Activated CD4-positive, alpha-beta memory T cell treated with anti-CD3 and anti-CD28 coated beads, Interleukin-2, amount 10 ng/mL, durations not matched to agents 7 days and 5 days (primary cell): ENCODE data around the gene TRIM37. TPM values are rescaled to one million over a fixed set of nuclear protein-coding genes. Genes with fewer than 3 reads are reported as not detected.

Experiments
- CTCF ChIA-PET: fragments of 350-600 bp; sonication (Branson Sonifier 250); formaldehyde crosslinking; loops from one replicate; lab custom pipeline; 2021; ENCODE audit warnings: antibody characterized with exemption, inconsistent platforms; lab: Charles Lee
- POLR2A ChIA-PET: fragments of 350-600 bp; sonication (Branson Sonifier 250); formaldehyde crosslinking; loops from one replicate; lab custom pipeline; 2021; ENCODE audit warnings: antibody characterized with exemption; lab: Charles Lee
- DNase-seq: peaks from one replicate; pipeline ENCODE4 v3.0.0-alpha.2; 2020
- H3K27ac Mint-ChIP-seq: one replicate; pipeline ENCODE4 v1.8.0; 2021; ENCODE audit warnings: mild to moderate bottlenecking, mixed read lengths
- H3K27me3 Mint-ChIP-seq: one replicate; pipeline ENCODE4 v1.8.0; 2021; ENCODE audit warnings: mixed read lengths
- H3K36me3 Mint-ChIP-seq: one replicate; pipeline ENCODE4 v1.8.0; 2021; ENCODE audit warnings: low read depth, mixed read lengths
- H3K4me1 Mint-ChIP-seq: one replicate; pipeline ENCODE4 v1.8.0; 2021; ENCODE audit warnings: mixed read lengths
- H3K4me3 Mint-ChIP-seq: one replicate; pipeline ENCODE4 v1.8.0; 2021; ENCODE audit warnings: mild to moderate bottlenecking, mixed read lengths
- H3K9me3 Mint-ChIP-seq: one replicate; pipeline ENCODE4 v1.8.0; 2021; ENCODE audit warnings: mixed read lengths
- total RNA-seq, 2 experiments: library from RNA; stranded (reverse); gene quantifications; one replicate each; pipeline ENCODE4 v1.2.3, GENCODE V29; 2021

Gene TRIM37
- total RNA-seq, 2 experiments from 2014 or later: 23.7 to 24.5 TPM

GRCh38 chr17:59024916-59025315, 81.8 kb downstream of the TRIM37 start:
- CTCF ChIA-PET: no interaction called here
- H3K4me3 Mint-ChIP-seq: no peak overlapping the region
- H3K27ac Mint-ChIP-seq: no peak overlapping the region
- POLR2A ChIA-PET: no interaction called here
- H3K36me3 Mint-ChIP-seq: peaks cover 31% of the 10 kb centered on the region
- no peak for DNase-seq
- no peaks in the 10 kb centered on the region for H3K27me3 Mint-ChIP-seq
- H3K9me3 Mint-ChIP-seq: no peaks in the 10 kb centered on the region
- H3K4me1 Mint-ChIP-seq: no peaks in the 10 kb centered on the region

DNA sequence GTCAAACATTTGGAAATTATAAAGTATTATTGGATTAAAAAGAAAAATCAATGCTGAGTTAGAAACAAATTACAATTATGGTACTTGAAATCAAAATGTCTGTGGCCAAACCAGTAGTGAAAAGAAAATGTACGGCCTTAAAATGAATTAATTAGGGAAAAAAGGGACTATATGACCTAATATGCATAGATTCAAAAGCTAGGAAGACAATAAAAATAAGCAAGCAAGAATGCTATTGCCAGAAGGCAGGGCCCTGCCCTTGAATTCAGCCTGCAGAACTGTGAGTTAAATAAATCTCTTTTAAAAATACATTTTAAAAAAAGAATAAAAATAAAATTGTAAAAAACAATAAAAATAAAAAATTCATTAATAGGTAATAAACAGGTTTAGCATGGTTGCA, 88.7 kb downstream of the TRIM37 start:
- no peak overlapping the region for H3K4me3 Mint-ChIP-seq
- no peaks in the 10 kb centered on the region for H3K27me3 Mint-ChIP-seq
- no peaks in the 10 kb centered on the region for H3K4me1 Mint-ChIP-seq
- no peak for DNase-seq
- H3K27ac Mint-ChIP-seq: no peak overlapping the region
- no peaks in the 10 kb centered on the region for H3K9me3 Mint-ChIP-seq
- ChIA-PET POLR2A (no interaction called here), CTCF (interaction anchor here (0.7 to 1.6 kb wide), 3 partner anchors 13 to 77 kb away, joined by 3 read pairs; no protein-coding TSS in a partner anchor)
- H3K36me3 Mint-ChIP-seq: peaks cover 30% of the 10 kb centered on the region

GRCh38 chr17:59011975-59012374, 94.7 kb downstream of the TRIM37 start:
- CTCF ChIA-PET: interaction anchor here (1.2 to 1.6 kb wide), 2 partner anchors 301 to 424 kb away, joined by 3 read pairs; no protein-coding TSS in a partner anchor
- no peak overlapping the region for H3K27ac Mint-ChIP-seq
- H3K9me3 Mint-ChIP-seq: no peaks in the 10 kb centered on the region
- H3K4me1 Mint-ChIP-seq: no peaks in the 10 kb centered on the region
- H3K36me3 Mint-ChIP-seq: peaks cover 20% of the 10 kb centered on the region
- DNase-seq: no peak
- H3K27me3 Mint-ChIP-seq: no peaks in the 10 kb centered on the region
- H3K4me3 Mint-ChIP-seq: no peak overlapping the region
- POLR2A ChIA-PET: no interaction called here

- H3K36me3 Mint-ChIP-seq: peaks cover 23% of the 10 kb centered on the region
- CTCF ChIA-PET: interaction anchor here (1.2 kb wide), 1 partner anchor 29 kb away, joined by 4 read pairs; no protein-coding TSS in a partner anchor
Observed at GRCh38 chr17:59010026-59010425, 96.7 kb downstream of the TRIM37 start.

GRCh38 chr17:59008737-59009136, 97.9 kb downstream of the TRIM37 start:
- ChIA-PET CTCF (interaction anchor here (0.9 to 1.7 kb wide), 2 partner anchors 22 to 420 kb away, joined by 3 to 9 read pairs; no protein-coding TSS in a partner anchor), POLR2A (interaction anchor here (0.6 to 8.4 kb wide), 3 partner anchors 33 to 779 kb away, joined by 3 to 60 read pairs (median 3); no protein-coding TSS in a partner anchor)
- Mint-ChIP-seq H3K27ac (no peak overlapping the region), H3K4me1 (peaks cover 8% of the 10 kb centered on the region), H3K27me3 (no peaks in the 10 kb centered on the region), H3K36me3 (peaks cover 18% of the 10 kb centered on the region), H3K9me3 (no peaks in the 10 kb centered on the region), H3K4me3 (no peak overlapping the region)
- DNase-seq: no peak

More at GRCh38 chr17:59010026-59010425, 96.7 kb downstream of the TRIM37 start:
- POLR2A ChIA-PET: interaction anchor here (0.9 to 8.4 kb wide), 2 partner anchors 8 to 379 kb away, joined by 3 to 60 read pairs; no protein-coding TSS in a partner anchor
- H3K4me1 Mint-ChIP-seq: no peaks in the 10 kb centered on the region
- no peaks in the 10 kb centered on the region for H3K27me3 Mint-ChIP-seq
- H3K27ac Mint-ChIP-seq: no peak overlapping the region
- H3K9me3 Mint-ChIP-seq: no peaks in the 10 kb centered on the region
- no peak overlapping the region for H3K4me3 Mint-ChIP-seq
- DNase-seq: no peak

- no peaks in the 10 kb centered on the region for H3K27me3 Mint-ChIP-seq
- no peak for DNase-seq
- ChIA-PET CTCF (interaction anchor here (0.5 to 1.7 kb wide), 3 partner anchors 11 to 420 kb away, joined by 3 to 9 read pairs (median 3); no protein-coding TSS in a partner anchor), POLR2A (interaction anchor here (1.0 to 8.4 kb wide), 2 partner anchors 33 to 377 kb away, joined by 3 to 60 read pairs; no protein-coding TSS in a partner anchor)
- peaks cover 15% of the 10 kb centered on the region for H3K36me3 Mint-ChIP-seq
- H3K4me3 Mint-ChIP-seq: no peak overlapping the region
- H3K9me3 Mint-ChIP-seq: no peaks in the 10 kb centered on the region
- no peak overlapping the region for H3K27ac Mint-ChIP-seq
- H3K4me1 Mint-ChIP-seq: peaks cover 12% of the 10 kb centered on the region
Observed at GRCh38 chr17:59007995-59008394, 98.7 kb downstream of the TRIM37 start.

DNA sequence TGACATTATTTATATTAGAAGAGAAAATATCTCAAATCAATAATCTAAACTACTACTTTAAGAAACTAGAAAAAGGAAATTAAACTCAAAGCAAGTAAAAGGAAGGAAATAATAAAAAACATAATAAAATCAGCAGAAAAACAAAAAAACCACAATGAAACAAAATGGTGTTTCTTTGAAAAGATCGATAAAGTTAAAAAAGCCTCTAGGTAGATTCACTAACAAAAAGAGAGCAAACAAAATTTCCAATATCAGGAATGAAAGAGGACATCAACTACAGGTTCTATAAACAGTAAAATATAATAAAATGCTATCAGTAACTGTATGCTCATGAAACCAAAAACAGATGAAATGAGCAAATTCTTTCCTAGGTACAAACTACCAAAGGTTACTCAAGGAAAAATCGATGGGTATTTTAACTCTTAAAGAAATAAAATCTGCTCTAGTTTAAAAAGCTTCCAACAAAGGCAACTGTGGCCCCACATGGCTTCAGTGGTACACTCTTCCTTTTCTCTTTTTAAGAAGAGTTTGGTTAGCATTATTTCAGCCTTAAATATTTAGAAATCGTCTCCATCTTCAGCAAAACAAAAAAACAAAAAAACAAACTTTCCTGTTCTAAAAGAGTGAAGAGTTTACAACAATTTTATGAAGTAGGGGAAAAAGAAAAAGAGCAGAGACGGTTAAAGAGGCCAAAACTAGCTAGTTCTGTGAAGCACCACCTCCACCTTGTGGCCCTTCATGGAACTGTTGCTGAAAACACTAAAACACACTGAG, 102.2 kb downstream of the TRIM37 start:
- Mint-ChIP-seq H3K4me1 (peaks cover 33% of the 10 kb centered on the region), H3K36me3 (peaks cover 16% of the 10 kb centered on the region), H3K27me3 (no peaks in the 10 kb centered on the region), H3K4me3 (no peak overlapping the region), H3K9me3 (no peaks in the 10 kb centered on the region), H3K27ac (peak overlapping the region; percentile 0)
- ChIA-PET POLR2A (interaction anchor here (1.1 to 8.4 kb wide), 3 partner anchors 294 to 486 kb away, joined by 3 to 60 read pairs (median 7); no protein-coding TSS in a partner anchor), CTCF (interaction anchor here (0.6 to 5.2 kb wide), 18 partner anchors 10 to 687 kb away, joined by 3 to 28 read pairs (median 4); partner anchors contain the start of gene MTMR4)
- peak; percentile 76 for DNase-seq

- Mint-ChIP-seq H3K36me3 (peaks cover 19% of the 10 kb centered on the region), H3K27me3 (no peaks in the 10 kb centered on the region), H3K9me3 (no peaks in the 10 kb centered on the region), H3K4me3 (no peak overlapping the region), H3K4me1 (peaks cover 33% of the 10 kb centered on the region), H3K27ac (no peak overlapping the region)
- no peak for DNase-seq
- CTCF ChIA-PET: interaction anchor here (0.7 to 5.2 kb wide), 9 partner anchors 12 to 686 kb away, joined by 3 to 28 read pairs (median 4); partner anchors contain the start of gene RAD51C
- POLR2A ChIA-PET: interaction anchor here (0.7 to 8.4 kb wide), 3 partner anchors 148 to 373 kb away, joined by 3 to 60 read pairs (median 4); no protein-coding TSS in a partner anchor
Observed at GRCh38 chr17:59003860-59004259, 102.8 kb downstream of the TRIM37 start.

GRCh38 chr17:59002848-59003247, 103.8 kb downstream of the TRIM37 start:
- CTCF ChIA-PET: interaction anchor here (1.2 to 5.2 kb wide), 4 partner anchors 292 to 484 kb away, joined by 3 to 28 read pairs (median 15); partner anchors contain the start of gene RAD51C
- POLR2A ChIA-PET: interaction anchor here (8.4 kb wide), 1 partner anchor 372 kb away, joined by 60 read pairs; no protein-coding TSS in a partner anchor

GRCh38 chr17:59002126-59002525, 104.6 kb downstream of the TRIM37 start:
- ChIA-PET CTCF (interaction anchor here (1.6 to 5.2 kb wide), 2 partner anchors 426 to 483 kb away, joined by 4 to 28 read pairs; no protein-coding TSS in a partner anchor), POLR2A (interaction anchor here (1.0 to 1.4 kb wide), 2 partner anchors 8 to 371 kb away, joined by 3 to 15 read pairs; no protein-coding TSS in a partner anchor)
- DNase-seq: no peak
- H3K27me3 Mint-ChIP-seq: no peaks in the 10 kb centered on the region
- H3K4me3 Mint-ChIP-seq: no peak overlapping the region
- H3K9me3 Mint-ChIP-seq: no peaks in the 10 kb centered on the region
- H3K36me3 Mint-ChIP-seq: peaks cover 33% of the 10 kb centered on the region
- H3K4me1 Mint-ChIP-seq: peaks cover 33% of the 10 kb centered on the region
- peak overlapping the region; percentile 84 for H3K27ac Mint-ChIP-seq

More at GRCh38 chr17:59002848-59003247, 103.8 kb downstream of the TRIM37 start:
- Mint-ChIP-seq H3K36me3 (peaks cover 28% of the 10 kb centered on the region), H3K4me3 (no peak overlapping the region), H3K4me1 (peaks cover 33% of the 10 kb centered on the region), H3K27ac (no peak overlapping the region), H3K27me3 (no peaks in the 10 kb centered on the region), H3K9me3 (no peaks in the 10 kb centered on the region)
- DNase-seq: no peak

GRCh38 chr17:59001158-59001814, 105.4 kb downstream of the TRIM37 start:
- H3K27ac Mint-ChIP-seq: peak overlapping the region; percentile 84
- peaks cover 33% of the 10 kb centered on the region for H3K4me1 Mint-ChIP-seq
- ChIA-PET POLR2A (interaction anchor here (1.0 to 1.4 kb wide), 2 partner anchors 9 to 370 kb away, joined by 3 to 15 read pairs; no protein-coding TSS in a partner anchor), CTCF (interaction anchor here (0.6 to 5.2 kb wide), 2 partner anchors 483 to 688 kb away, joined by 3 to 28 read pairs; no protein-coding TSS in a partner anchor)
- no peaks in the 10 kb centered on the region for H3K27me3 Mint-ChIP-seq
- H3K4me3 Mint-ChIP-seq: peak overlapping the region; percentile 75
- no peaks in the 10 kb centered on the region for H3K9me3 Mint-ChIP-seq
- DNase-seq: peak; percentile 84
- H3K36me3 Mint-ChIP-seq: peaks cover 36% of the 10 kb centered on the region

DNA sequence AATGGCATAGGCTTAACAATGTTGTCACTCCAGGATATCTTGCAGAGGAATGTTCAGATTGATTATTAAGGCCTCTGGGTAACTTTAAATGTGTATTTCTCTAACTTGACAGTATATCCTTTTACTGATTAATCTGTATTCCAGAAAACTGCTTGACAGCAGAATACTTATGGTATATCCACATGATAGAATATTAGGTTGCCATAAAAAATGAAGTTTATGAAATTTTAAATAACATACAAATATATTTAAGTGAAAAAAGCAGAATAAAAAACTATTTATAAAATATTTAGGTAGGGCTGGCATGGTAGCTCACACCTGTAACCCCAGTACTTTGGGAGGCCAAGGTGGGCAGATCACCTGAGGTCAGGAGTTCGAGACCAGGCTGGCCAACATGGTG, 106.7 kb downstream of the TRIM37 start:
- ChIA-PET POLR2A (interaction anchor here (0.6 to 1.1 kb wide), 2 partner anchors 368 to 410 kb away, joined by 3 to 4 read pairs; no protein-coding TSS in a partner anchor), CTCF (interaction anchor here (0.7 kb wide), 1 partner anchor 24 kb away, joined by 3 read pairs; no protein-coding TSS in a partner anchor)
- Mint-ChIP-seq H3K4me3 (no peak overlapping the region), H3K9me3 (no peaks in the 10 kb centered on the region), H3K4me1 (peaks cover 33% of the 10 kb centered on the region), H3K27me3 (no peaks in the 10 kb centered on the region), H3K27ac (no peak overlapping the region), H3K36me3 (peaks cover 34% of the 10 kb centered on the region)
- no peak for DNase-seq
